HEK293 (cell line): Measurements from ENCODE around the gene CBX1.

ENCODE experiments used
- CTCF ChIA-PET: fragments of 350-600 bp; formaldehyde crosslinking; extraction: SDS; loops from one replicate; lab custom pipeline; 2021; ENCODE audit warnings: antibody characterized with exemption; lab: Yijun Ruan, JAX
- POLR2A ChIA-PET: fragments of 300-600 bp; formaldehyde crosslinking; extraction: SDS; loops from one replicate; lab custom pipeline; 2020; ENCODE audit warnings: antibody characterized with exemption, inconsistent platforms; lab: Yijun Ruan, JAX
- H3K27ac ChIP-seq: fragments of 200-500 bp; sonication (Bioruptor generic); 2 replicates; pipeline ENCODE4 v1.5.1; 2014; ENCODE audit warnings: low read depth, low read length, control low read depth, inconsistent platforms; ENCODE audit errors: extremely low read depth
- H3K36me3 ChIP-seq, 2 experiments: fragments of 200-500 bp in 1 of 2; sonication (Bioruptor generic) in 1 of 2; 1 replicate in 1 of 2; 2 replicates in 1 of 2; pipeline ENCODE4 v1.5.1; 2014 to 2017; ENCODE audit warnings: inconsistent platforms in 2 of 2, low read length in 2 of 2; ENCODE audit not compliant: control insufficient read depth in 2 of 2, insufficient read depth in 1 of 2
- H3K4me1 ChIP-seq: fragments of 200-500 bp; sonication (Bioruptor generic); 2 replicates; pipeline ENCODE4 v1.5.1; 2014; ENCODE audit warnings: mild to moderate bottlenecking, low read length, inconsistent platforms; ENCODE audit not compliant: control insufficient read depth, insufficient read depth
- H3K4me3 ChIP-seq: 2 replicates; pipeline ENCODE4 v1.5.1; 2011; ENCODE audit warnings: low read depth, mild to moderate bottlenecking, control low read depth, low read length, moderate library complexity
- H3K9me3 ChIP-seq: fragments of 200-500 bp; sonication (Bioruptor generic); 2 replicates; pipeline ENCODE4 v1.5.1; 2014; ENCODE audit warnings: low read depth, low read length, inconsistent platforms; ENCODE audit not compliant: control insufficient read depth, insufficient read depth
- FEZF1 ChIP-seq: fragments of 450-650 bp; formaldehyde crosslinking; IDR thresholded peaks from 2 replicates; pipeline ENCODE4 v1.5.1; 2016; ENCODE audit warnings: missing biosample characterization, missing genetic modification characterization
- OSR2 ChIP-seq: fragments of 450-650 bp; formaldehyde crosslinking; IDR thresholded peaks from 2 replicates; pipeline ENCODE4 v1.5.1; 2016; ENCODE audit warnings: missing biosample characterization, missing genetic modification characterization
- PATZ1 ChIP-seq: fragments of 450-650 bp; formaldehyde crosslinking; IDR thresholded peaks from 2 replicates; pipeline ENCODE4 v1.5.1; 2016; ENCODE audit warnings: missing biosample characterization, missing genetic modification characterization
- PRDM1 ChIP-seq: fragments of 450-650 bp; formaldehyde crosslinking; IDR thresholded peaks from 2 replicates; pipeline ENCODE4; 2016; ENCODE audit warnings: missing biosample characterization, missing genetic modification characterization
- SCRT1 ChIP-seq: fragments of 450-650 bp; formaldehyde crosslinking; IDR thresholded peaks from 2 replicates; pipeline ENCODE4 v1.5.1; 2016; ENCODE audit warnings: missing biosample characterization, missing genetic modification characterization, borderline replicate concordance
- SETDB1 ChIP-seq: IDR thresholded peaks from one replicate; pipeline ENCODE4 v1.6.1; 2017; ENCODE audit warnings: mild to moderate bottlenecking, low read length, moderate library complexity, mixed read lengths; ENCODE audit not compliant: insufficient read length
- SP3 ChIP-seq: fragments of 450-650 bp; formaldehyde crosslinking; IDR thresholded peaks from 2 replicates; pipeline ENCODE4 v1.5.1; 2016; ENCODE audit warnings: missing biosample characterization, missing genetic modification characterization
- SP7 ChIP-seq: fragments of 450-650 bp; formaldehyde crosslinking; IDR thresholded peaks from 2 replicates; pipeline ENCODE4 v1.5.1; 2016; ENCODE audit warnings: missing biosample characterization, missing genetic modification characterization
- ZBTB17 ChIP-seq: fragments of 450-650 bp; formaldehyde crosslinking; IDR thresholded peaks from 2 replicates; pipeline ENCODE4 v1.5.1; 2016; ENCODE audit warnings: missing biosample characterization, missing genetic modification characterization
- ZBTB48 ChIP-seq: fragments of 450-650 bp; formaldehyde crosslinking; IDR thresholded peaks from 2 replicates; pipeline ENCODE4 v1.5.1; 2016; ENCODE audit warnings: missing biosample characterization, missing genetic modification characterization
- ZEB2 ChIP-seq: fragments of 450-650 bp; formaldehyde crosslinking; IDR thresholded peaks from 2 replicates; pipeline ENCODE4 v1.5.1; 2016; ENCODE audit warnings: missing biosample characterization, missing genetic modification characterization
- ZFP3 ChIP-seq: fragments of 450-650 bp; formaldehyde crosslinking; IDR thresholded peaks from 2 replicates; pipeline ENCODE4 v1.5.1; 2016; ENCODE audit warnings: low read depth, missing biosample characterization, missing genetic modification characterization
- ZFP69B ChIP-seq: fragments of 450-650 bp; formaldehyde crosslinking; IDR thresholded peaks from 2 replicates; pipeline ENCODE4 v1.5.1; 2016; ENCODE audit warnings: missing biosample characterization, missing genetic modification characterization
- ZNF366 ChIP-seq: fragments of 450-650 bp; formaldehyde crosslinking; conservative IDR thresholded peaks from 2 replicates; pipeline ENCODE4 v1.5.1; 2016; ENCODE audit warnings: missing biosample characterization, missing genetic modification characterization
- ZNF37A ChIP-seq: fragments of 450-650 bp; IDR thresholded peaks from 2 replicates; pipeline ENCODE4 v1.5.1; 2018; ENCODE audit warnings: missing biosample characterization, missing genetic modification characterization
- ZNF394 ChIP-seq: fragments of 450-650 bp; formaldehyde crosslinking; IDR thresholded peaks from 2 replicates; pipeline ENCODE4 v1.5.1; 2016; ENCODE audit warnings: missing biosample characterization, missing genetic modification characterization, mild to moderate bottlenecking, moderate library complexity, borderline replicate concordance
- ZNF423 ChIP-seq: fragments of 450-650 bp; formaldehyde crosslinking; IDR thresholded peaks from 2 replicates; pipeline ENCODE4 v1.5.1; 2016; ENCODE audit warnings: missing biosample characterization, missing genetic modification characterization
- ZNF473 ChIP-seq: fragments of 450-650 bp; formaldehyde crosslinking; IDR thresholded peaks from 2 replicates; pipeline ENCODE4 v1.5.1; 2017; ENCODE audit warnings: missing biosample characterization, missing genetic modification characterization
- ZNF660 ChIP-seq: fragments of 450-650 bp; IDR thresholded peaks from 2 replicates; pipeline ENCODE4 v1.5.1; 2018; ENCODE audit warnings: missing biosample characterization, mild to moderate bottlenecking, missing genetic modification characterization
- ZNF704 ChIP-seq: fragments of 450-650 bp; formaldehyde crosslinking; IDR thresholded peaks from 2 replicates; pipeline ENCODE4 v1.5.1; 2016; ENCODE audit warnings: missing biosample characterization, missing genetic modification characterization
- ZNF768 ChIP-seq: fragments of 450-650 bp; formaldehyde crosslinking; IDR thresholded peaks from 2 replicates; pipeline ENCODE4 v1.5.1; 2018; ENCODE audit warnings: missing biosample characterization, mild to moderate bottlenecking, missing genetic modification characterization
- ZNF791 ChIP-seq: fragments of 450-650 bp; formaldehyde crosslinking; IDR thresholded peaks from 2 replicates; pipeline ENCODE4 v1.5.1; 2016; ENCODE audit warnings: missing biosample characterization, missing genetic modification characterization
- TF ChIP-seq, protein P1 (sequence below): fragments of 450-650 bp; formaldehyde crosslinking; IDR thresholded peaks from 2 replicates; pipeline ENCODE4 v1.5.1; 2017; ENCODE audit warnings: missing biosample characterization, missing genetic modification characterization
- TF ChIP-seq, protein P2 (sequence below): fragments of 450-650 bp; formaldehyde crosslinking; IDR thresholded peaks from 2 replicates; pipeline ENCODE4 v1.5.1; 2016; ENCODE audit warnings: missing biosample characterization, missing genetic modification characterization
- TF ChIP-seq, protein P3 (sequence below): fragments of 450-650 bp; formaldehyde crosslinking; IDR thresholded peaks from 2 replicates; pipeline ENCODE4 v1.5.1; 2016; ENCODE audit warnings: missing biosample characterization, missing genetic modification characterization
- TF ChIP-seq, protein P4 (sequence below): fragments of 450-650 bp; formaldehyde crosslinking; IDR thresholded peaks from 2 replicates; pipeline ENCODE4 v1.5.1; 2016; ENCODE audit warnings: missing biosample characterization, missing genetic modification characterization

CBX1 gene

DNA sequence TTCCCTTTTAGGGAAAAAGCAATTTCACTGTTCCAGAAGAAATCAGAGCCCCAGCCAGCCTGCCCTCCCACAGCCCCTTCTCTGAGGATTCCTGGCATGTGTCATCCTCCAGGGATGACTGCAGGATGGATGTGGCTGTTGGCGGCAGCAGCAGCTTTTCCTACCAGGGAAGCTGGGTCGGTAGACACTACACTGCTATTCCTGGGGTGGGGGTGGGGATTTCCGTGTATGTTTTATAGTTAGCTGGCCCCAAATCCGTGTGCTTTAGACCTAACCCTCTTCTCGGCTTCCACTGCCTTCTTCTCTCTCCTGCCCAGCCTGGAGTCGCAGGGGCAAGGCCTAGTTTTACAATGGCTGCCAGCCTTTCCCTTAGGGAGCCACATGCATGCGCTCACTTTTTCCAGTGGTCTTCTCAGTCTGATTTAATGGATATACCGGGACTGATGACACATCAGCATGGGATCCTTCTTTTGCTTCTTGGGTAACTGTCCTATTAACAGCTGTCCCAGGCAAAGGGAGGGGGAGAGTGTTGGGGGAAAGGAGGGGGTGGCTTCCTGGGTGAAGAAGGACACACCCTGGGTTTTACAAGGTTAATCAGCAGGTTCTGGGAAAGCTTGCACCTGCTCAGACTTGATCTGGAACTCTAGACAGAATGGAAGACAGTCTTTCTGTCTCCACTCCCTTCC, 55.8 kb downstream of the CBX1 start:
- Histone ChIP-seq H3K4me1 (peaks cover 12% of the 10 kb centered on the region), H3K9me3 (no peaks in the 10 kb centered on the region), H3K36me3 (peaks cover 0 to 1% of the 10 kb centered on the region in 2 experiments; a peak in 1 of 3 replicates), H3K27ac (no peak overlapping the region), H3K4me3 (no peak overlapping the region)
- ChIA-PET POLR2A (interaction anchor here (0.6 to 1.6 kb wide), 4 partner anchors 15 to 1619 kb away, joined by 3 to 5 read pairs (median 4); no protein-coding TSS in a partner anchor), CTCF (interaction anchor here (0.6 to 1.4 kb wide), 4 partner anchors 9 to 150 kb away, joined by 4 to 5 read pairs (median 4); no protein-coding TSS in a partner anchor)
- TF ChIP-seq ZNF423 (0 out of 2 replicates have a peak, but pooled peaks have one; percentile 25), PRDM1 (tag by site-specific recombination) (peak; percentile 71), SP7 (tag by site-specific recombination) (peak; percentile 65), ZNF473 (tag by site-specific recombination) (no peak), ZNF768 (no peak), SCRT1 (no peak), ZNF660 (tag by site-specific recombination) (0 out of 2 replicates have a peak, but pooled peaks have one; percentile 33), OSR2 (tag by site-specific recombination) (peak; percentile 43; the same call in 1 of the 2 replicates), SP3 (tag by site-specific recombination) (0 out of 2 replicates have a peak, but pooled peaks have one; percentile 38), ZNF37A (tag by site-specific recombination) (no peak), ZBTB48 (peak; percentile 57; the same call in 1 of the 2 replicates), ZNF394 (tag by site-specific recombination) (peak; percentile 53; the same call in 1 of the 2 replicates), ZFP3 (tag by site-specific recombination) (no peak), PATZ1 (tag by site-specific recombination) (peak; percentile 27; the same call in 1 of the 2 replicates), ZNF791 (tag by site-specific recombination) (no peak), ZBTB17 (tag by site-specific recombination) (peak; percentile 54), SETDB1 (no peak), FEZF1 (no peak), ZFP69B (no peak), ZEB2 (tag by site-specific recombination) (peak; percentile 58; the same call in 1 of the 2 replicates), ZNF704 (tag by site-specific recombination) (no peak), ZNF366 (tag by site-specific recombination) (peak; percentile 45)
- TF ChIP-seq, protein P1, sequence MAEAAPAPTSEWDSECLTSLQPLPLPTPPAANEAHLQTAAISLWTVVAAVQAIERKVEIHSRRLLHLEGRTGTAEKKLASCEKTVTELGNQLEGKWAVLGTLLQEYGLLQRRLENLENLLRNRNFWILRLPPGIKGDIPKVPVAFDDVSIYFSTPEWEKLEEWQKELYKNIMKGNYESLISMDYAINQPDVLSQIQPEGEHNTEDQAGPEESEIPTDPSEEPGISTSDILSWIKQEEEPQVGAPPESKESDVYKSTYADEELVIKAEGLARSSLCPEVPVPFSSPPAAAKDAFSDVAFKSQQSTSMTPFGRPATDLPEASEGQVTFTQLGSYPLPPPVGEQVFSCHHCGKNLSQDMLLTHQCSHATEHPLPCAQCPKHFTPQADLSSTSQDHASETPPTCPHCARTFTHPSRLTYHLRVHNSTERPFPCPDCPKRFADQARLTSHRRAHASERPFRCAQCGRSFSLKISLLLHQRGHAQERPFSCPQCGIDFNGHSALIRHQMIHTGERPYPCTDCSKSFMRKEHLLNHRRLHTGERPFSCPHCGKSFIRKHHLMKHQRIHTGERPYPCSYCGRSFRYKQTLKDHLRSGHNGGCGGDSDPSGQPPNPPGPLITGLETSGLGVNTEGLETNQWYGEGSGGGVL (tag by site-specific recombination), result peak; percentile 86
- TF ChIP-seq, protein P2, sequence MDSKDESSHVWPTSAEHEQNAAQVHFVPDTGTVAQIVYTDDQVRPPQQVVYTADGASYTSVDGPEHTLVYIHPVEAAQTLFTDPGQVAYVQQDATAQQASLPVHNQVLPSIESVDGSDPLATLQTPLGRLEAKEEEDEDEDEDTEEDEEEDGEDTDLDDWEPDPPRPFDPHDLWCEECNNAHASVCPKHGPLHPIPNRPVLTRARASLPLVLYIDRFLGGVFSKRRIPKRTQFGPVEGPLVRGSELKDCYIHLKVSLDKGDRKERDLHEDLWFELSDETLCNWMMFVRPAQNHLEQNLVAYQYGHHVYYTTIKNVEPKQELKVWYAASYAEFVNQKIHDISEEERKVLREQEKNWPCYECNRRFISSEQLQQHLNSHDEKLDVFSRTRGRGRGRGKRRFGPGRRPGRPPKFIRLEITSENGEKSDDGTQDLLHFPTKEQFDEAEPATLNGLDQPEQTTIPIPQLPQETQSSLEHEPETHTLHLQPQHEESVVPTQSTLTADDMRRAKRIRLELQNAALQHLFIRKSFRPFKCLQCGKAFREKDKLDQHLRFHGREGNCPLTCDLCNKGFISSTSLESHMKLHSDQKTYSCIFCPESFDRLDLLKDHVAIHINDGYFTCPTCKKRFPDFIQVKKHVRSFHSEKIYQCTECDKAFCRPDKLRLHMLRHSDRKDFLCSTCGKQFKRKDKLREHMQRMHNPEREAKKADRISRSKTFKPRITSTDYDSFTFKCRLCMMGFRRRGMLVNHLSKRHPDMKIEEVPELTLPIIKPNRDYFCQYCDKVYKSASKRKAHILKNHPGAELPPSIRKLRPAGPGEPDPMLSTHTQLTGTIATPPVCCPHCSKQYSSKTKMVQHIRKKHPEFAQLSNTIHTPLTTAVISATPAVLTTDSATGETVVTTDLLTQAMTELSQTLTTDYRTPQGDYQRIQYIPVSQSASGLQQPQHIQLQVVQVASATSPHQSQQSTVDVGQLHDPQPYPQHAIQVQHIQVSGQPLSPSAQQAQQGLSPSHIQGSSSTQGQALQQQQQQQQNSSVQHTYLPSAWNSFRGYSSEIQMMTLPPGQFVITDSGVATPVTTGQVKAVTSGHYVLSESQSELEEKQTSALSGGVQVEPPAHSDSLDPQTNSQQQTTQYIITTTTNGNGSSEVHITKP (tag by site-specific recombination), result 0 out of 2 replicates have a peak, but pooled peaks have one; percentile 9
- TF ChIP-seq, protein P3, sequence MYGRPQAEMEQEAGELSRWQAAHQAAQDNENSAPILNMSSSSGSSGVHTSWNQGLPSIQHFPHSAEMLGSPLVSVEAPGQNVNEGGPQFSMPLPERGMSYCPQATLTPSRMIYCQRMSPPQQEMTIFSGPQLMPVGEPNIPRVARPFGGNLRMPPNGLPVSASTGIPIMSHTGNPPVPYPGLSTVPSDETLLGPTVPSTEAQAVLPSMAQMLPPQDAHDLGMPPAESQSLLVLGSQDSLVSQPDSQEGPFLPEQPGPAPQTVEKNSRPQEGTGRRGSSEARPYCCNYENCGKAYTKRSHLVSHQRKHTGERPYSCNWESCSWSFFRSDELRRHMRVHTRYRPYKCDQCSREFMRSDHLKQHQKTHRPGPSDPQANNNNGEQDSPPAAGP (tag by site-specific recombination), result peak; percentile 81
- TF ChIP-seq, protein P4, sequence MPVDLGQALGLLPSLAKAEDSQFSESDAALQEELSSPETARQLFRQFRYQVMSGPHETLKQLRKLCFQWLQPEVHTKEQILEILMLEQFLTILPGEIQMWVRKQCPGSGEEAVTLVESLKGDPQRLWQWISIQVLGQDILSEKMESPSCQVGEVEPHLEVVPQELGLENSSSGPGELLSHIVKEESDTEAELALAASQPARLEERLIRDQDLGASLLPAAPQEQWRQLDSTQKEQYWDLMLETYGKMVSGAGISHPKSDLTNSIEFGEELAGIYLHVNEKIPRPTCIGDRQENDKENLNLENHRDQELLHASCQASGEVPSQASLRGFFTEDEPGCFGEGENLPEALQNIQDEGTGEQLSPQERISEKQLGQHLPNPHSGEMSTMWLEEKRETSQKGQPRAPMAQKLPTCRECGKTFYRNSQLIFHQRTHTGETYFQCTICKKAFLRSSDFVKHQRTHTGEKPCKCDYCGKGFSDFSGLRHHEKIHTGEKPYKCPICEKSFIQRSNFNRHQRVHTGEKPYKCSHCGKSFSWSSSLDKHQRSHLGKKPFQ (tag by site-specific recombination), result no peak
